NCI-H1048 (cell line): ENCODE results near the gene BACH2.
"Not testable (repeated sequence)": the region's sequence is repeated elsewhere in the genome, so short reads cannot be mapped to it uniquely, and the experiment has no call there.

Experiments used
- DNase-seq: peaks from one replicate; lab custom pipeline; 2025; lab: John Stamatoyannopoulos, UW

Gene BACH2

DNA sequence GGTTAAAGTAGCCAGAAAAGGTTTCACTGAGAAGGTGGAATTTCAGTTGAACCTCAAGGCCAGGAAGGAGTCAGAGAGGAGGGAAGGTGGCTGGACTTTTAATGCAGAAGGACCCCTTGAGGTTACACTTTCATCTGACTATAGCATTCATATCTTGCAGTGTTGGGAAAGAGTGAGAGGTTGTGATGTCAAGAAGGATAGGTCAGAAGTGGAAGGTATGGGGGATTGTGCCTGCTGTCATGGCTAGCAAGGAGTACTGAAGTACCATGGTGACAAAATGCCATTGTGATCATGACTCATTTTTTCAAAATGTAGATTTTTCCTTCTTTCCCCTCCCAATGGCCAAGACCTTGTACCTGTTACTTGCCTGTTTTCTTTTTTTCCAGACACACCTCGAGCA lies 5.2 kb upstream of the BACH2 start:
- no peak for DNase-seq

DNA sequence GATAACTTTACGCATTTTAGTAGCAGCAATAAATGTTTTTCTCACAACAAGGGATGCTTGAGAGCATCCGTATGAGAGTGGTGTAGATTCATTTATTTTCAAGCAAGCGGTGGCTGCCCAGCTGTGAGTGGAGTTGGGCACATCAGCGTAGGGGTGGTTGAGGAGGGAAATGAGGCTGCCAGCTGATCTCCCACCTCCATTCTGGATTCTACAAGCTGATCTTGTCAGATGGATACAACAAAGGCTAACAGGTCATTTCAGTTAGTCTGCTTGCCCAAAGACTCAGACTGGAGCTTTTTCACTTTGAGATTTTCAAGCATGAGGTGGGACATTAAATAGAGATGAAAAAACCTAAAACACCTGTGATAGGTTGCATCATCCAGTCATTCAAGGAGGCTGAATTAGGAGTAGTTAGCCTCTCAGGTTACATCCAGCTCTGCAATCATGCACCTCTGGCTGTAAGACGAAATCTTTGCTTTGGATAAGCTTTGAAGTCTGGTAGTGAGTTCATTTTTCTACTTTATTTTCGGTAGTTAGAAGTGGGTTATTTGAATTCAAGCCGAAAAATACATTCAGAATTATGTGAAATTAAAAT lies 1.9 kb upstream of the BACH2 start:
- DNase-seq, result no peak

DNA sequence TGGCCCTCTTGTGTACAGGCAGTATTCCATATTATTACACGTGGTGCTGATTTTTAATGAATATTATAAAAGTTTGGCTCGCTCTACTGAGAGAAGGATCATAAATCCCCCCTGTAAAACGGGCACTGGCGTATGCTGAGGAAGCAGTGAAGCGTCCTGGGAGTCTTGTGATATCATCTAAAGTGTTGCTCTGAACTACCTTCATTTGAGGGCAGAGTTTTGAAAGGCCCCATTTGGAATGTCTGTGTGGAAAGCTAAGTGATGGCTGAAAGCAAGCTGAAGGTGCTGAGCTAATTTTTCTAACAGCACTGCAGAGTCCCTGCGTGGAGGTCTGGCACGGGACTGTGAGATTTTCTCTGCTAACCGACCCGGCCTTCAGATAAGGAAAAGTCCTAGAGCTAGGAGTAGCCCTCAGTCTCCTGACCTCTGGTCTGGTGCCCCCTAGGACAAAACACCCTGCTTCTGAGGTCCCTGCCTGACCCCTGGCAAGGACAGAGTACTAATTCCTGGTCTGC lies 1.3 kb upstream of the BACH2 start:
- DNase-seq, result no peak

DNA sequence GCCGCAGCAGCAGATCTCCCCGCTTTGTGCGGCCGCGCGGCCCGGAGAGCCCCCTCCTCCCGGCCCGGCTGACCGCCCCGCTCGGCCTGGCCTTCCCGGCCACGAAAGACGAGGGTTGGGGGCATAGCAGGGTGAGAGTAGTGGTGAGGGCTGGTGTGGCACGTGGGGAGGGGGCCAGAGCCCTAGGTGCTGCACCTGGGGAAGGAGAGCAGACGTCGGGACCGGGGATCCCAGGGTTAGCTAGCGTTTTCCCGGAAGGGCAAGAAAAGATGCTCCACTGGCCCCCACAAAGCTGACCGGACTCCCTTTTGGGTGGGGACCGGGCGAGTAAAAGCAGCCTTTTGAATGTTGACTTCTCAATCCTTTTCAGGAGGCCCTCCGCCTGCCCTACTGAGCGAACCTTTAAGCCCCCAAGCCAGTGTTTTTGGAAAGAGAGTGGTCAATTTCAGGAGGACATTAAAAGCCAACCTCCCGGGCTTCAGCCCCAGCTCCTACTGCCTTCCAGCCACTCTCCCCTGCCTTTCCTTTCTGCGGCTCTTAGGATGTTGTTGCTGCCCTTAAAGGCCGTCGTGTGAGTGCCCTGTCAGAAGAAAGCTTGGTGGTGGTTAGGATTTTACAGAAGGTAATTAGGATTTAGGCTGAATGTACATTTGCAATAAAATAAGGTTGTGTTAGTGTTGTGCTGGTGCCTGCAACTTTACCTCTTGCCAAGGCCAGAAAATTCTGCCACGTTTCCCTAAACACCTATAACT lies 648 bp upstream of the BACH2 start:
- no peak for DNase-seq

DNA sequence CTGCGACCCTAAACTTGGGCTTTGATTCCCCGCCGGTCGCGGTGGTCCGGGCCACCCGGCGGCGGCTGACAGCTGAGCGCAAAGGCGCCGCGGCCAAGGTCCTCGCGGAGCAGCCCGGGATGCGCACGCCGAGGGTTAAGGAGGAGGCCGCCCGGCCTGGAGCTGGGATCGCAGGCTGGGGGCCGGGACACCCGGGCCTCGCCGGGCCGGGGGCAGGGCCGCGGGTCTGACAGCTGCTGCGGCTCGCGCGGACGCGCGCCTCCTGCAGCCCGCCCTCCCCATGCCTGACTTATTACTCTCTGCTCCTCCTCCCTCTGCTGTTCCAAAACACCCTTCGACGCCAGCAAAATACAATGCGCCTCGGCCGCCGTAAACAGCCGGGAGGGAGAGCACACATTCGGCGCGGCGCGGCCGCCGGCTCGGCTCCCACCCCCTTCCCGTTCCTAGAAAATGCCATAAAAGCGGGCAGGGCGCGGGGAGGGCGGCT lies 746 bp downstream of the BACH2 start:
- no peak for DNase-seq

DNA sequence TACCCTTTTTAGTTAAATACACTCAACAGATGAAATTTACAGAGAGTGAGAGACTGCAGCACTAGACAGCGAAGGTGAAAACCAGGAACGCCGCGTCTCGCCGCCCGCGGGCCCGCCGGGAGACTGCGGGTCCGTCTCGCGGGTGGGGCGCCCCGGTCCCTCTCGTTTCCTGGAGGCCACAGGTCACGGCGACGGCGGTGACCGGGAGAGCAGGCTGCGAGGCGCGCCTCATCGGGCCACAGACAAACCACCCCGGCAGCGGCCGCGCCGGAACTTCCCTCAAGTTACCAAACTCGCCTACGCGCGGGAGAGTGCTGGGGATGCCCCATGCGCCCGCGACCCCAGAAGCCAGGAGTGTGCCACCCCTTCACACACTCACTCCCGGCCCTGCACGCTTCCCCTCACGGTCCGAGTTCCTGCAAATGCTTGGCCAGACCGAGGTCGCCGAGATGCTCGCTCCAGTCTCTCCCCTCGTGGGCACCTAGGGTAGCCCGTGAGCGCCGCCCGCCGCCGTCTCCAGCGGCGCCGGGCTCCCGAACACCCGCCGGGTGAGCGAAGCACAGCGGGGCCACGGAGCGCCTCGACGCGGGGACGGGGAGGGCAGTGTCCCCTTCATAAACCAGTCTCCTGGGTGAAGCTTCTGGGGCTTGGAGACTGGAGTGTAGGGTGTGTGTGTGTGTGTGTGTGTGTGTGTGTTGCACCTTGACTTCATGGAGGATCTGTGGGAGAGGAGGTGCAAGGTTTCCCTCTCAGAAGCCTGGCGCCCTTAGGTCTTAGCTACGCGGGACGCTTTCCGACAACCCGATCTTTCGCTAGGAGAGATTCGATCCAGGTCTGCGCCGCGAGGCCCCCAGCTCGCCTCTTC lies 1.4 kb downstream of the BACH2 start:
- no peak for DNase-seq

DNA sequence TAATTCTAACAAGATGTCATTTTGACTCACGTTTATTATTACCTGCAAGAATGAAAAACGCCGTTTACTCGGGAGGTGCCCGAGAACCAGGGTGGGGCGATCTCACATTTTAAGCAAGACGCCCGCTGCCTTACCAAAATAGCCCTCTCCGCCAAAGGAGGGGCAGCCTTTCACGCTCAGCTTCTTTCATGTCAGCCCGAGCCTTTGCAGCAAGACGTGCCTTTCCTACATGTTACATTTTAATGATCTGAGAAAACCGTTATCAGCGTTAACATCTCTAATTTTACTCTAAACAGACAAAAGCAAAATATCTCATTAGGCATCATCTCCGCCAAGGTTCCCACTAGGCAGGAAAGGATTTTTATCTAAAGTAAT lies 2.0 kb downstream of the BACH2 start:
- DNase-seq, result no peak

DNA sequence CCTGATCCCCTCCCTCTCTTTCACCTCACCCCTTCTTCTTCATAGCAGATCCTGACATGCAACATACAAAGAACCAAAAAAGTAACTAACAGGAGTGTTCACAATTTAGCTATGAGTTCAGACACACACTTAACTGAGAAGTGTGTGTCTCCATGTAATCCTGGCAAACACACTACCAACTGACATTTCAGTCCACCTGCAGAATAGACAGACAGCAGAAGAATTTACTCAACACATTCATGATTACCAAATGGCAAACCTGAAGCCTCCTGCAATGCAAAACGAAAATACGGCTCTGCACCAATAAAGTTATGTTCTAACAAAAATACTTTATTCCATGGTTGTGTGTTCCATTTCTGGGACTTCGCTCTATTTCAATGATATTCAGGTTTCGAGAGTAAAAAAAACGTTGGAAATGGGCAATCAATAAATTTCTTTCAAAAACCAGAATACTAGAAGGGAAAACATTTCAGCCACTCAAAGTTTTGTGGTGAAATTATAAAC lies 2.6 kb downstream of the BACH2 start:
- no peak for DNase-seq

DNA sequence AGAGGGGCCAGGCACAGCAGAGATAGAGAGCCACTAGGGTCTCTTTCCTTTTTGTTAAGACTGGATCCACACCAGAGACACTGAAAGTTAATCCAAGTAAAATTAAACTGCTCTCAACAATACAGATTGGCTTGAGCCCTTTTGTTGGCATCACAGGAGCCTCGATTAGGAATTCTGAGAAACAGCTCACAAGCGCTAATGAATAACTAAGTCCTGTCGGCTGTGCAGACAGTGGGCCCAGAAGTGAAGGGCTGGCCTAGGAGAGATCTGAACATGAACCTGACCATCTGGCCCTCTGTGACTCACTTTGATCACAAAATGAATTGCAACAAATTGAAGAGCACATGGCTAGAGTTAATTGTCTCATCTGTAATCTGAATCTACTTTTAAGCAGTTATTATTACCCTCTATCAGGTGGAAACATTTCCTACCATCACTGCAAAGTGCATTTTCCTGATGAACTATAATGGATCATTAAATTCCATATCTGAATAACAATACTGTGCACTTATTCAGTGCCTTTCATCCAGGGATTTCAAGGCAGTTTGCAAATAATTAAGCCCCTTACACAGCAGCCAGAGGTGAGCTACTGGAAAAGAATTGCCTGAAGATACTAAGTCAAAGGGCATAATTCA lies 3.2 kb downstream of the BACH2 start:
- no peak for DNase-seq

DNA sequence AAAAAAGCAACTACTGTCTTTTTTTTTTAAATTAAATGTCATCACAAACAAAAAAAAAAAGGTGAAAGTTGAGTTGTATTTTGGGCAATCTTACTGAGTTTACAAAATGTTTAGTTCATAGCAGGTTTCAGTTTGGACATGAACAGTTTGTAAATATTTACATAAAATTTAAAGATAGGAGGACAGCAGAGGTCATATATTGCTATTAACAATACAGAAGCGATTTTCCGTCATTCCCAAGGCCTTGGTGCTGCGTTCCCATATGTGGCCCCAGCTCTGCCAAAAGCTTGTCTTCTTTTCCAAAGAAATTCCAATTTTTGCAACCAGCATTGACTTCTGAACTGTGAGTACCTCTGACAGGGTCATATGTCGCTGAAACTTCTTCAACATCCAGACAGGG lies 5.1 kb downstream of the BACH2 start:
- no peak for DNase-seq

DNA sequence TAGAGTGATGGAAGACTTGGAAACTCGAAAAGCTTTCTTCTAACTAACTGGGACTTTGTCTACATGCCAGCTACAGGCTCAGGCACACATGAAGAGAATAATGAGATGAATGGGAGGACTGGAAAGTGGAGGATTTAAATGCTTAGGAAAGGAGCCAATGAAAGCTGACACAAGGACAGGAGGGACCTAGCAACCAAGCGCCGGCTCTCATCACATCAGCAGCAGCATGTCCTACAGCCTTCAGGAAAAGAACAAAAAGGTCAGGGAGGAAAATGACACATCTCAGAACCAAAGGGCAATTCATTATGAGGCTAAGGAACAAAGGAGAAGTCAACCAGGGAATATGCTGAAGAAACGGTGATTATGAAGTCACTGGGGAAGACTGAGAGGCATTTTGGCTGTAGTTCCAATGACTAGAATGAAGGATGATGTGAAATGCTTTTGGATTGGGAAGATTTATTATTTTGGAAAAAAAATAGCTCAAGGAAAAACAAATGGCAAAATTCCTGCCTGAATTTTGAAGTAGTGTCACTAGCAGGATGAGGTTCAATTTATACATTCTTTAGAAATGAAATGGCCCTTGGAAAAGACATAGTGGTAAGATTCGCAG lies 5.7 kb downstream of the BACH2 start:
- no peak for DNase-seq

DNA sequence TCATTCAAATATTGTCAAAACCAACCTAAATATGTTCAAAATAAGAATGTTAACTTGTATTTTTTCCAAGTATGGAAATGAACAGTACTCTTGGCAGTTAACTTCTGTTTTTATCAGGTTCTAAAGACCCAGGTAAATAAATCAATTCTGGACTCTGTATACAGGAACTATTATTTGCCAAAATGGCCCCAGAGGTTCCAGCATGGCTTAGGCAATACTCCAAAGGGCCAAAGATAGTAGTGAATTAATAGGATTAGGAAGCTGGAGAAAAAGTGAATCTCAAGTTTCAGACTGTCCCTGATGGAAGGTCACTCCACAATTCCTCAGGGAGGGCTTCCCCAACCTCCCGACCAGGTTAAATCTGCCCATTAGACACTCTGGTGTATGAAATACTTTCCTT lies 6.7 kb downstream of the BACH2 start:
- no peak for DNase-seq

DNA sequence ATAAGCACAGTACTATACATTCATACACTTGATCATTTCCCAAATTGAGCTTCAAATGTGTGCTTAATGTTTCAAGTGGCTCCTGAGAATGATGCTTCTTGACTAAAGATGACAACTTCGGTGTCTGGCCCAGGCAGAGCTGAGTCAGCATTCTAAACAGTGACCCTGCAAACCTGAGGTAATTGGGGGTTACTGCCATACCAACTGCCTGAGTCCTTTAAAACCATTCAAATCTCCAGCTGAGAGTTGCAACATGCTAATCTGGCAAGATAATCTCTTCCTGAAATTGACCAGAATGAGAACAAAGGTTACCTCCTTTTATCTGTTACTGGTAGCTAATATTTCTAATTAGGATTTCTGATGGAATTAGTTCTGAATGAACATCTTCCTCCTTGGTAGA lies 8.2 kb downstream of the BACH2 start:
- DNase-seq, result no peak

DNA sequence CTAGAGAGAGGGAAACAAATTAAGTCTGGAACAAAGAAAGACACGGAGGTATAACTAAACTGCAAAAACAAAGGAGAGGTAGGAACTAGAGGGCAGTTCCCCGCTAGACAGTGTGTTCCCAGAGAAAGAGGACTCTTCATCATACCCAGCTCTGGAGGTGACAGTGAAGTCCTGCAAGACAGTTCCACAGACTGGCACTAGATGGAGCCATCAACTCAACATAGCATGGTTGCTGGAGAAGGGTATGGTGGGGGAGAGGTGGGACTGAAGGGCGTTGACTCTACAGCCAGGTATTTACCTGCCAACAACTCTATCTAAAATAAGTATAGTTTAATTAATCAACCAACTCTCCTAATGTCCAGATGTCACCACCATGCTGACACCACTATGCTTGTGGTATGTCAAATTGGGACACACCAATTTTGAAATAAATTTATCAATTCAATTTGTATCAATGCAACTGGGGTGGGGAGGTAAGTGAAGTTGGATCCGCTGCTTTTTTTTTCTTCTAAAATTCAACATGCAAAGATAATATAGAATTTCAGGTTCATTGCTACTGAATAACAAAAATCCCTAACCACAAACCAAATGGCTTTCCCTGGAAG lies 9.7 kb downstream of the BACH2 start:
- DNase-seq, result no peak

DNA sequence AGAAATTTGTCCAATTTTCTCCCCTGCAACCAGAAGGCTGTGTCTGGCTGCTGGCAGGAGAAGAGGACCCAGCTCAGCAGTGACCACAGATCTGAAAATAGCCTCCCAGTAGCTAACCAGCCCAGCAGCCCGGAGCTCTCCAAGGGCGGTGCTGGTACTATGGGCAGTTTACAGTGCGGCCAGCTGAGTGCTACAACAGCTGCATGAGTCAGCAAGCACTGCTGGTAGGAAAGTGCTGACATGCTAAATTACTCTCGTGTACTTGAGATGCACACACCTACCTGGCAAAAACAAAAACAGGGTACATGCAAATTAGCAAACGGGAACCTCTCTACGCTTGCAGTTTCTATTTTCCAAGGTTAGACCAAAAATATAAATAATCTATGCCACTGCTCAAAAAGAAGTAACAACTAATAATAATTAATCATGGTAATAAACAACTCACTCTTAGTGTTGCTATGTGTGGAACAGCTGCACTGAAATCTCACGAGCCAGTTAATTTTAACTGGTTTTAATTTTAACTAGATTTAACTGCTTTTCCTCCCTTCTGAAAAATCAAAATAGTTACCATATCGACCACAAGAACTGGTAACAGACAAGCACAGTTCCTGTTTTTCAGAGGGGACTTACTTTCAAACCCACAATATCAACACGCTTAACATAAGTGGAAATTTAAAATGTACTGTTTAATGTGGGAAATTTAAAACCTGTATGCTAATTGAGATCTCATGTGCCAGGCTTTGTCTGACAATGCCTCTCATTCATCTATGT lies 10.8 kb downstream of the BACH2 start:
- no peak for DNase-seq

DNA sequence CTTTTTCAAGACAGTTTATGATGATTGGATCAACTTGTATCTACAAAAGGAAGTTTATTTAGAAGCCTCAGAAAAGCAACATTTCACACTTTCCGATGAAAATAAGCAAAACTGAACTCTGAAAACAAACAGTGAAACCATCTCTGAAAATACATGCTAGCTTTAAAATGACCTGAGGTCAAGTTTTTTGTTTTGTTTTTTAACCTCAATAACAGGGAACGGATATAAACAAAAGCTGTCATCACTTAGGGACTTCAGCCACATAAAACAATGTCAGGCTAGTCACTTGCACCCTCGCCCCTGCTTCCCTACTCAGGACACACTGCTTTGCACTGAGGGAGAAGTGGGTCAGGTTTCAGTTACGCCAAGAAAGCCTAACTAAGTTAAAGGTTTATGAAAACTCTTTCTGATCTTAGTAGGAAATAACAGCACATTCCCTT lies 11.6 kb downstream of the BACH2 start:
- DNase-seq, result no peak

DNA sequence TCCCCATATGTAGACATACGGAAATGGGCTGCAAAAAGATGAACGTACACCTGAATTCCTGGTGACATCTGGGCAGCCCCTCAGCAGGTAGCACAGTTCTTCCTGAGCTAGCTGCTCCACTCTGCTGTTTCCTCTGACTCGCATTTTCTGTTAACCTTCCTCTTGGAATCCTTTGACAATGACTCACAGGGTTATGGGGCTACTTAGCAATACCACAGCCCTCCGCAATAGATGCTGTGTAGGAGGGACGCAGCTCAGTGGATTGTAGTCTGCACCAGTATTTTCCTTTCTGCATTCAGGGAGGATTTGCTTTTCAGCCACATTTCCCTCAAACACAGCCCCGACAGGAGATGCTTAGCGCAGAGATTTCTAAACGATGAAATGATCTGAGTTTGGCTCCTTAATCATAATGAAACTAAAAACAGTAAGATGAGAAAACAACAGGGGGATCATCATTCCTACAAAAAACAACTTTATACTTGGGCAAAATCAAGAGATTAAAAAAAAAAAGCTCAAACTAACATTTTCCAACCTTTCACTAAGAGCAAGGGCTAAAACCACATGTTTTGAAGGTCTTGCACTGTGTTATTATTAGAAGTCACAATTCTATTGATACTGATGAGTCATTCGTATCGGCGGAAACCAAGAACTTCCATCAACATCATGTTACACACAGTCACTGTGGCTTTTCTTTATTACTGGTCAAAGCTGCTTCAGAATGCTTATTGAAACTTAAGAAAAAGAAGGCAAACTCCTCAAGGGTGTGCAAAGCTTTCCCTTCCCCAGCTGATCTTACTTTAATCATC lies 12.2 kb downstream of the BACH2 start:
- no peak for DNase-seq

DNA sequence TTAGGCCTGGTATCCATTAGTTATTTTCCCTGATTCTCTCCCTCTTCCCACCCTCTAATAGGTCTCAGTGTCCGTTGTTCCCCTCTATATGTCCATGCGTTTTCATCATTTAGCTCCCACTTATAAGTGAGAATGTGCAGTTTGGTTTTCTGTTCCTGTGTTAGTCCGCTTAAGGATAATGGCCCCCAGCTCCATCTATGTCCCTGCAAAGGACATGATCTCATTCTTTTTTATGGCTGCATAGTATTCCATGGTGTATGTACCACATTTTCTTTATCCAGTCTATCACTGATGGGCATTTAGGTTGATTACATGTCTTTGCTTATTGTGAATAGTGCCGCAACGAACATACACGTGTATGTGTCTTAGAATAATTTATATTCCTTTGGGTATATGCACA lies 14.4 kb downstream of the BACH2 start:
- DNase-seq, result not testable (repeated sequence)

DNA sequence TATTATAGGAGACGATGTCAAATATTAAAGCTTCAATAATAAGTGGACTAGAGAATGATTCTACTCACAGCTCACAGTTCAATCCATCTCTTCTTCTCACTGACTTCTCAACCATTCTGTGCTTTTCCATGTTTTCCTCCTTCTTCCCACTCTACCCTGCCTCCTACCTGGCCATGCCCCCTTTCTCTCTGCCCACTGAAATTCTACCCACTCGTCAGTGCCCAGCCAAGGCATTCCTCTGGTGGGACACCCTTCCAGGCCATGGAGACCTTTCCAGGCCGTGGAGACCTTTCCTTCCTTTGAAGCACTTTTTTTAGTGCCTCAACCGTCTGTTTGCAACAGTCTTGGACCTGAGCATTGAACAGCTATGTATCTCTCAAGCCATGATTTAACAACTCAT lies 18.5 kb downstream of the BACH2 start:
- DNase-seq, result no peak
